Measurements from ENCODE around the gene UTY. TPM values are rescaled to one million over a fixed set of nuclear protein-coding genes. Genes with fewer than 3 reads are reported as not detected.

The UTY gene
- total RNA-seq, 3 donors from 2014 or later = 32.5 to 35.4 TPM; not detected in 1

- H3K36me3 ChIP-seq (ENCODE audit: low read depth) = no peaks in the 10 kb centered on the region
- intact Hi-C loops (cut with DNase I, micrococcal nuclease) = no loop called here
- no peak for TF ChIP-seq CTCF (IDR thresholded peaks at IDR 0.05)
- H3K9me3 ChIP-seq = no peaks in the 10 kb centered on the region
- no peaks in the 10 kb centered on the region for H3K4me1 ChIP-seq (ENCODE audit: low read depth)
- no peak overlapping the region for H3K4me3 ChIP-seq
- ATAC-seq (no peak), DNase-seq (no peak)
Observed at GRCh38 chrY:13363641-13364040, 116.2 kb downstream of the UTY start.

- intact Hi-C loops (cut with DNase I, micrococcal nuclease) = no loop called here
- no peak for TF ChIP-seq CTCF (IDR thresholded peaks at IDR 0.05)
- ATAC-seq (no peak), DNase-seq (no peak)
- Histone ChIP-seq H3K4me1 (ENCODE audit: low read depth) (no peaks in the 10 kb centered on the region), H3K4me3 (no peak overlapping the region), H3K9me3 (no peaks in the 10 kb centered on the region), H3K36me3 (ENCODE audit: low read depth) (no peaks in the 10 kb centered on the region)
Observed at GRCh38 chrY:13362662-13363061, 117.2 kb downstream of the UTY start.

DNA sequence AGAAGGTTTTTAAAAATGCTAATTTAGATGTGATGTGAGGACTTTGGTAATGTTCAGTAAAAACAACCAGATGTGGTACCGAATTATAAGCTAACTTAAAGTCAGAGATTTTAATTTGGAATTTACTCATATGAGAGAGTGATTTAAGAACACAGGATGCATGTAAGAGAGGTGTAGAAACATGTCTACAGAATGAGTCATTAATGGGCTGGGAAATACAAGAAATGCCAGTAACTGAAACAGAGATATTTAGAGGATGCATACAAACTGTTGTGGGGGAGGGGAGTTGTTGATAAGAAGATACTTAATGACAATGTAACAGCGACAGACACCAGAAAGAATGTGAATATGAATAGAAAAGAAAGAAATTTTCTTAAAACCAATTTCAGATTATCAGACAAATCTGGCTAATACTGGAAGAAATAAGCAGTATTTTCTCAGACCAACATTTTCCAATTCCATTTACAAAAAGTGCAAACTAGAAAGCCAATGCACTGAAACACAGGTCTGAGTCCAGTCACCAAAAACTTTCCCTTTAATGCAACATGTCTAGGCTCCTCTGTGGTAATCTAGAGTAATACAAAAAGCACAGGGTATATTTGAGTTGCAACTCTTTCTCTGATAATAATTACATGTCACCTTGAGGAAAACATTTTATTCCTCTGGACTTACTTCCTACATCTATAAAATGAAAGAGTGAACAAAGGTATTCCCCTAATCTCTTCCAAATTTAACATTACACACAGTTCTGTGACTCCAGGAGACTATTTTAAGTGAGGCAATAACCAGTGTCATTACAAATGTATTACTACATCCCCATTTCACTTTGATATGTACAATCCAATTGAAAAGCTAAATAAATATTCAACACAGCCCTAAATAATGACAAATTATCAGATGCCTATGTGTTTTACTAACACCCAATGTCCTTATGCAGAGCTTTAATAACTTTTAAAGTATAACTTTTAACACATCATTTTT lies 117.9 kb downstream of the UTY start:
- Histone ChIP-seq H3K4me1 (ENCODE audit: low read depth) (no peaks in the 10 kb centered on the region), H3K36me3 (ENCODE audit: low read depth) (no peaks in the 10 kb centered on the region), H3K4me3 (no peak overlapping the region), H3K9me3 (no peaks in the 10 kb centered on the region)
- ATAC-seq (no peak), DNase-seq (no peak)
- intact Hi-C loops (cut with DNase I, micrococcal nuclease) = no loop called here
- TF ChIP-seq CTCF (IDR thresholded peaks at IDR 0.05) = no peak

GRCh38 chrY:13351443-13351842 lies 128.4 kb downstream of the UTY start:
- TF ChIP-seq CTCF (IDR thresholded peaks at IDR 0.05) = no peak
- Histone ChIP-seq H3K4me3 (no peak overlapping the region), H3K36me3 (ENCODE audit: low read depth) (no peaks in the 10 kb centered on the region), H3K9me3 (no peaks in the 10 kb centered on the region), H3K4me1 (ENCODE audit: low read depth) (no peaks in the 10 kb centered on the region)
- ATAC-seq = no peak
- DNase-seq = no peak
- intact Hi-C loops (cut with DNase I, micrococcal nuclease) = no loop called here

- H3K4me3 ChIP-seq = no peak overlapping the region
- H3K9me3 ChIP-seq = no peaks in the 10 kb centered on the region
- no peak for TF ChIP-seq CTCF (IDR thresholded peaks at IDR 0.05)
- no peak for ATAC-seq
- no peaks in the 10 kb centered on the region for H3K4me1 ChIP-seq (ENCODE audit: low read depth)
- no peaks in the 10 kb centered on the region for H3K36me3 ChIP-seq (ENCODE audit: low read depth)
- no peak for DNase-seq
- intact Hi-C loops (cut with DNase I, micrococcal nuclease) = no loop called here
Observed at GRCh38 chrY:13347106-13347505, 132.7 kb downstream of the UTY start.

Data from mucosa of descending colon (tissue), 3 donors.